ENCODE results near the gene MROH2B. TPM values are rescaled to one million over a fixed set of nuclear protein-coding genes. Genes with fewer than 3 reads are reported as not detected.
"Not testable (repeated sequence)": the region's sequence is repeated elsewhere in the genome, so short reads cannot be mapped to it uniquely, and the experiment has no call there.

The MROH2B gene
- total RNA-seq, 2 donors from 2014 or later = not detected

- Histone ChIP-seq H3K27me3 (no peaks in the 10 kb centered on the region), H3K36me3 (no peaks in the 10 kb centered on the region), H3K9ac (ENCODE audit: low read depth in 2 of 2, low read length in 2 of 2) (no peak overlapping the region), H3K4me1 (no peaks in the 10 kb centered on the region), H3K27ac (no peak overlapping the region), H3K4me3 (no peak overlapping the region), H3K9me3 (no peaks in the 10 kb centered on the region)
- intact Hi-C loops (cut with DNase I) = no loop called here
- no peak for TF ChIP-seq CTCF (IDR thresholded peaks at IDR 0.05)
- no peak for DNase-seq
These were observed 38.2 kb downstream of the MROH2B start for GRCh38 chr5:41032973-41033372.

- H3K27ac ChIP-seq; H3K9ac ChIP-seq (ENCODE audit: low read depth in 2 of 2, low read length in 2 of 2); intact Hi-C loops (cut with DNase I); DNase-seq; H3K36me3 ChIP-seq; H3K27me3 ChIP-seq; H3K4me3 ChIP-seq; H3K9me3 ChIP-seq; H3K4me1 ChIP-seq: not testable (repeated sequence)
These were observed 48.5 kb downstream of the MROH2B start for GRCh38 chr5:41022600-41022999.

- Histone ChIP-seq H3K9ac (ENCODE audit: low read depth in 2 of 2, low read length in 2 of 2) (no peak overlapping the region), H3K27me3 (no peaks in the 10 kb centered on the region), H3K36me3 (no peaks in the 10 kb centered on the region), H3K4me3 (no peak overlapping the region), H3K4me1 (no peaks in the 10 kb centered on the region), H3K27ac (no peak overlapping the region), H3K9me3 (no peaks in the 10 kb centered on the region)
- intact Hi-C loops (cut with DNase I) = no loop called here
- DNase-seq = no peak
- no peak for TF ChIP-seq CTCF (IDR thresholded peaks at IDR 0.05)
These were observed 58.8 kb downstream of the MROH2B start for GRCh38 chr5:41012318-41012717.

GRCh38 chr5:41010572-41010971 lies 60.6 kb downstream of the MROH2B start:
- Histone ChIP-seq H3K27ac (no peak overlapping the region), H3K4me3 (no peak overlapping the region), H3K27me3 (no peaks in the 10 kb centered on the region), H3K9ac (ENCODE audit: low read depth in 2 of 2, low read length in 2 of 2) (no peak overlapping the region), H3K36me3 (no peaks in the 10 kb centered on the region), H3K4me1 (no peaks in the 10 kb centered on the region), H3K9me3 (no peaks in the 10 kb centered on the region)
- no peak for TF ChIP-seq CTCF (IDR thresholded peaks at IDR 0.05)
- intact Hi-C loops (cut with DNase I) = no loop called here
- DNase-seq = no peak

GRCh38 chr5:41009232-41009631 lies 61.9 kb downstream of the MROH2B start:
- TF ChIP-seq CTCF (IDR thresholded peaks at IDR 0.05) = no peak
- intact Hi-C loops (cut with DNase I) = no loop called here
- H3K9ac ChIP-seq (ENCODE audit: low read depth in 2 of 2, low read length in 2 of 2) = no peak overlapping the region
- H3K9me3 ChIP-seq = no peaks in the 10 kb centered on the region
- no peak overlapping the region for H3K27ac ChIP-seq
- no peaks in the 10 kb centered on the region for H3K36me3 ChIP-seq
- no peaks in the 10 kb centered on the region for H3K27me3 ChIP-seq
- H3K4me3 ChIP-seq = no peak overlapping the region
- no peaks in the 10 kb centered on the region for H3K4me1 ChIP-seq
- DNase-seq = no peak

GRCh38 chr5:41004931-41005330 lies 66.2 kb downstream of the MROH2B start:
- Histone ChIP-seq H3K4me1 (no peaks in the 10 kb centered on the region), H3K9me3 (no peaks in the 10 kb centered on the region), H3K27ac (no peak overlapping the region), H3K4me3 (no peak overlapping the region), H3K36me3 (no peaks in the 10 kb centered on the region), H3K27me3 (no peaks in the 10 kb centered on the region), H3K9ac (ENCODE audit: low read depth in 2 of 2, low read length in 2 of 2) (no peak overlapping the region)
- no peak for TF ChIP-seq CTCF (IDR thresholded peaks at IDR 0.05)
- intact Hi-C loops (cut with DNase I) = no loop called here
- no peak for DNase-seq

All from colonic mucosa (tissue), 4 donors.